Mesenteric fat pad (tissue), 1 donor: ENCODE measurements around the gene KCNIP4. TPM values are rescaled to one million over a fixed set of nuclear protein-coding genes. Genes with fewer than 3 reads are reported as not detected.

ENCODE experiments used
- DNase-seq: peaks from one replicate; pipeline ENCODE4 v3.0.0-alpha.2; 2020; ENCODE audit warnings: low spot score
- total RNA-seq: library from RNA; stranded (reverse); fragmentation: NEBNext Ultra II Directional; extraction: Animal tissue kit (Norgen Biotek cat#: 25700); gene quantifications from one replicate; pipeline ENCODE4 v1.2.1, GENCODE V29; 2021
- donor health status: DM: yes; HTN: yes; CAD: no.

The KCNIP4 gene
- total RNA-seq, 1 donor from 2014 or later: not detected

DNA sequence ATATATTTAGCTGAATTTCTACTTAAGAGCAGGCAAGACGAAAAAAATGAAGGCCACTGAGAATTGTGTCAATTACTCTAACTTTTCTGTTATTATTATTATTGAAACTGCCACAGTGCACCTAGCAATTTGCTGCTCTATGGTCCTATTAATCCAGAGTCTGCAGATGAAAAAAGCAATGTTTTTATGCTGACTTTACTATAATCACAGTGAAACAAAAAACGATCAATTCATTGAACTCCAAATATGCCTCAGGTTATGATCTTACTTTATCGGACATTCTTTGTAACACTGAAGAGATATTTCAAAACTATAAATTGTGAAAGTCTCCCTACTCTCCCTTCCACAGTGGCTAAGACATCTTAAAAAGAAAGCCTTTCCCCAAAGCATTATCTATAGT, 474.4 kb downstream of the KCNIP4 start:
- DNase-seq: no peak

- no peak for DNase-seq
Measured at GRCh38 chr4:21470535-21470934, 478.0 kb downstream of the KCNIP4 start.

- DNase-seq: no peak
Measured at GRCh38 chr4:21469438-21470300, 478.9 kb downstream of the KCNIP4 start.

GRCh38 chr4:21467551-21467950, 481.0 kb downstream of the KCNIP4 start:
- no peak for DNase-seq

DNA sequence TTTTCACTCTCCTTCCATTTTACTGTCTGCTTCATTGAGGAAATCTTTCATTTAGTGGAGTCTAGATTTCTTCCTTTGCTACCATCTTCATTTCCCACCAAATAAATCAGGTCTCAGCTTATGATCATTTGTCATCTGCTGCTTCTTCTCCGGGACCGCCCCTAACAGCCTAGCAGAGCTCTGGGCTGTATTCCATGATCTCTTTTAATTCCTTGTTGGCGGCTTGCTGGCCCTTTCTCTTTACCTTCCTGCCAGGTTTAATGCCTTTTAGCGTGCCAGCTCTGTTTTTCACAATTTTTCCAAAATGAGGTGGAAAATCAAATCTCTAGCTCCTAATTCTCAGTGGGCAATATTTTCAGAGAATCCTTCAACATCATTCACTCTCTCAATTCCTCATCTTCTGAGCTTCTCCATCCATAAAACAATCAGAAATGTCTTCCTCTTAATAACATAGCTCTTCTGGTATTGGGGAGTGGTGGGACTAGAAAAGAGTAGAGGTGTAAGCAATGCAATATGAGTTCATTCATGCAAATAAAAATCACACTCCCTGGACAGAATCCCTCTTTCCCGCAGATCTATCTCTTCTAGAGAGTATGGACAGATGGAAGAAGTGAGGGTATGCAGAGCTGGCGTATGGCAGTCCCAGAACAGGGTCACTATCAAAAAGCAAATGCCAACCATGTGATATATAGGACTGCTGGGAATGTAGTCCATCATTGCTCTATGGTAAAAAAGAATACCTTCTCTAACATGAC, 491.3 kb downstream of the KCNIP4 start:
- DNase-seq: no peak

DNA sequence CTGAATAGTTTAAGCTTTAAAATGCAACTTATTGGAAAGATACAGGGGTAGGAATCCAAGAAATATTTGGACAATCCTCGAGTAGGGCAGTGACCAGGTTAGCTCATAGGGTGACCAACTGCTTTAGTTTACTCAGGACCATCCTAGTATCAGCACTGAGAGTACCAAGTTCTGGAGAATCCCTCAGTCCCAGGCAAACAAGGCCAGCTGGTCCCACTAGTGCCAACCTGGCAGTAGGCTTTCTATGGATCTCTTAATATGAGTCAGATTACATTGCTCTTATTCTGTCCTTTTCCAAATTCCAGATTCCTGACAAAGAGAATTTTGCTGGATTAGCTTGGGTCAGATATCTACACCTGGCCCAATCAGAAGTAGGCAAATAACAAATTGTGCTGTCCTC, 493.7 kb downstream of the KCNIP4 start:
- DNase-seq: no peak

GRCh38 chr4:21454201-21454600, 494.4 kb downstream of the KCNIP4 start:
- DNase-seq: no peak

- no peak for DNase-seq
Measured at GRCh38 chr4:21452931-21453330, 495.6 kb downstream of the KCNIP4 start.

DNA sequence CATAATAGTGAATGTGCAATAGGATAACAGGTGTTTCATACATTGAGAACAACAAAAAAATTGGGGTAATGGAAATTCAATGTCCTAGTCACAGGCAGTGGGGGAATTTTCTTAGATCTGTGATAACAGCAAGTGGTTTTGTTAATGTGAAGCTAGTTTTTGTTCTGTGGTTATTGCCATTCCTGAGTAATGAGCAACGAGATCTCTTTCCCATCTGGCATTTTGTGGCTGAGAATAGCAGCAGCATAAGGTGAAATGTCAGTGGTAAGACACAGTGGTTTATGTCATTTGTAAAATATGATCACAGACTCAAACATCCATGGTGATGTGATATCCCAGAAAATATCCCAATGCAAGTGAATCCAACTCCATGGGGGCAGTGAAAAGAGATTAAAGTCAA, 497.5 kb downstream of the KCNIP4 start:
- no peak for DNase-seq

- no peak for DNase-seq
Measured at GRCh38 chr4:21450331-21450730, 498.2 kb downstream of the KCNIP4 start.

DNA sequence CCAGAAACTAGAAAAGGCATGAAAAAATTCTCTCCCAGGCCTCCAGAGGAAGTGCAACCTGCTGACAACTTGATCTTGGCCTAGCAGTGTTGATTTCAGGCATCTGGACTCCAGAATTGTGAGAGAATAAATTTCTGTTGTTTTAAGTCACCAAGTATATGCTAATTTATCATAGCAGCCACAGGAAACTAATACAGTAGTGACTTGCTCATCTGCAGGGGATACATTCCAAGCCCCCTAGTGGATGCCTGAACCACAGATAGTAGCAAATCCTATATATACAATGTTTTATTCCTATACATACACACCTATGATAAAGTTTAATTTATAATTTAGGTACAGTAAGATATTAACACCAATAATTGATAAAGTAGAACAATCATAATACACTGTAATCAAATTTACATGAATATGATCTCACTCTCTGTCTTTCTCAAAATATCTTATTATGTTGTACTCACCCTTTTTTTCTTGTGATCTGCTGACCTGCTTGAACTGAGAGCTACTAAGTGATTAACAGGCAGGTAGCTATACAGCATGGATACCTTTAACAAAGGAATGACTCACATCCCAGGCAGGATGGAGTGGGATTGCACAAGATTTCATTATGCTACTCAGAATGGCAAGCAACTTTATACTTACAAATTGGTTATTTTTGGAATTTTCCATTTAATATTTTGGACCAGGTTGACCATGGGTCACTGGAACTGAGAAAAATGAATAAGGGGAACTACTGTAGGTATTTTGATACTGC, 501.1 kb downstream of the KCNIP4 start:
- DNase-seq: no peak

DNA sequence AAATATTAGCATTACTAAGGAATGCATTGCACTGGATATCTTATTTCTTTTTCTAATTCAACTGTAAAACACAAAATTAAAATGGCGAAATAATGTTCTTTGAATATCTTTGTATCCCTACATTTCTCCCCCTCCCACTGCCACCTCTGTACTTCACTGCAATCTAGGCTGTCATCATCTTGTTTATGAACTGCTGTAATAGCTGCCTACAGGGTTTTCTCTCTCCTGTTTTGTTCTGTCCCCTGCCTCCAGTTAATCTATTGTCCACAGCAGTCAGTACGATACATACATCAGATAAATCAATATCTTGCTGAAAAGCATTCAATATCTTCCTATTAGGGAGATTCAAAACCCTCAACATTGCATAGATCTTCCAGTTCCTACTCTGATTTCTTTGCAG, 528.4 kb downstream of the KCNIP4 start:
- DNase-seq: no peak

GRCh38 chr4:21415728-21416127, 532.8 kb downstream of the KCNIP4 start:
- no peak for DNase-seq

GRCh38 chr4:21413807-21414370, 534.7 kb downstream of the KCNIP4 start:
- DNase-seq: no peak

GRCh38 chr4:21411086-21411485, 537.5 kb downstream of the KCNIP4 start:
- DNase-seq: no peak

- no peak for DNase-seq
Measured at GRCh38 chr4:21410372-21410771, 538.2 kb downstream of the KCNIP4 start.

GRCh38 chr4:21387683-21388082, 560.9 kb downstream of the KCNIP4 start:
- no peak for DNase-seq

GRCh38 chr4:21386166-21386780, 562.3 kb downstream of the KCNIP4 start:
- DNase-seq: no peak

GRCh38 chr4:21385706-21386105, 562.9 kb downstream of the KCNIP4 start:
- DNase-seq: no peak

DNA sequence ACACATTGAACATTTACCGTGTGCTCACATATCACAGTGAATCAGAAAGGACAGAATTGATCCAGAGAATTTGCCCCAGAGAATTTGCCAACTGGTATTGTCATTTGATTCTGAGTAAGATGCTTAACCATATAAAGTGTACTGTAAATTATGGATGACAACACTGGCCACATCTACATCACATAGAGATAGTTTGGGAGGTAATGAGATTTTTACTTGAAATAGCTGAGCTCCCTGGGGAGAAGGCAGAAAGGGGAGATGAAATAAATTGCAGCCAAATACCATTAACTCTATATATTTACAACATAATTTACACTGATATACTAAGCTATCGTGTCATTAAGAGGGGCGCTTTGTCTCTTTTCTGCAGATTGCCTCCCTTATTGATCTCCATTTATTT, 564.0 kb downstream of the KCNIP4 start:
- no peak for DNase-seq

- no peak for DNase-seq
Measured at GRCh38 chr4:21380861-21381260, 567.7 kb downstream of the KCNIP4 start.
